ENCODE data around the gene TCF25. TPM values are rescaled to one million over a fixed set of nuclear protein-coding genes. Genes with fewer than 3 reads are reported as not detected.

The TCF25 gene
- total RNA-seq, 1 experiment from 2014 or later: 122 TPM

Other genes with a start within 250 kb of the TCF25 start
- gene CHMP1A, start 215.9 kb upstream of the TCF25 start, total RNA-seq (2014; rRNA removed; shearing (Covaris generic)): 91.1 and 118 TPM in 2 replicates
- gene SPATA33, start 215.8 kb upstream of the TCF25 start, total RNA-seq (2014; rRNA removed; shearing (Covaris generic)): 5.5 and 8.3 TPM in 2 replicates
- gene CDK10, start 186.9 kb upstream of the TCF25 start, total RNA-seq (2014; rRNA removed; shearing (Covaris generic)): 26.8 and 29.5 TPM in 2 replicates
- gene SPATA2L, start 171.9 kb upstream of the TCF25 start, total RNA-seq (2014; rRNA removed; shearing (Covaris generic)): 12.1 and 18.4 TPM in 2 replicates
- gene VPS9D1, start 152.7 kb upstream of the TCF25 start, total RNA-seq (2014; rRNA removed; shearing (Covaris generic)): 4.5 and 8.1 TPM in 2 replicates
- 7.8 and 16.4 TPM in 2 replicates for gene ZNF276, start 152.1 kb upstream of the TCF25 start, total RNA-seq (2014; rRNA removed; shearing (Covaris generic))
- gene FANCA, start 56.9 kb upstream of the TCF25 start, total RNA-seq (2014; rRNA removed; shearing (Covaris generic)): 16.0 and 27.8 TPM in 2 replicates
- 2.3 and 2.7 TPM in 2 replicates for gene SPIRE2, start 45.1 kb upstream of the TCF25 start, total RNA-seq (2014; rRNA removed; shearing (Covaris generic))
- gene MC1R, start 45.3 kb downstream of the TCF25 start, total RNA-seq (2014; rRNA removed; shearing (Covaris generic)): 5.4 and 9.2 TPM in 2 replicates
- 58.2 and 104 TPM in 2 replicates for gene TUBB3, start 49.8 kb downstream of the TCF25 start, total RNA-seq (2014; rRNA removed; shearing (Covaris generic))
- gene DEF8, start 75.2 kb downstream of the TCF25 start, total RNA-seq (2014; rRNA removed; shearing (Covaris generic)): 122 and 135 TPM in 2 replicates
- 1.3 TPM in 1 of 2 replicates, not detected in the other for gene DBNDD1, start 145.9 kb downstream of the TCF25 start, total RNA-seq (2014; rRNA removed; shearing (Covaris generic))
- gene PRDM7, start 203.7 kb downstream of the TCF25 start, total RNA-seq (2014; rRNA removed; shearing (Covaris generic)): not detected in 2 replicates